Anterior cingulate cortex (tissue), 58 donors: ENCODE measurements around the gene LSMEM2.
"Not testable (repeated sequence)": the region's sequence is repeated elsewhere in the genome, so short reads cannot be mapped to it uniquely, and the experiment has no call there.

Source experiments
- DNase-seq, 58 donors: peaks; one replicate each; lab custom pipeline; 2025; lab: John Stamatoyannopoulos, UW

The LSMEM2 gene

DNA sequence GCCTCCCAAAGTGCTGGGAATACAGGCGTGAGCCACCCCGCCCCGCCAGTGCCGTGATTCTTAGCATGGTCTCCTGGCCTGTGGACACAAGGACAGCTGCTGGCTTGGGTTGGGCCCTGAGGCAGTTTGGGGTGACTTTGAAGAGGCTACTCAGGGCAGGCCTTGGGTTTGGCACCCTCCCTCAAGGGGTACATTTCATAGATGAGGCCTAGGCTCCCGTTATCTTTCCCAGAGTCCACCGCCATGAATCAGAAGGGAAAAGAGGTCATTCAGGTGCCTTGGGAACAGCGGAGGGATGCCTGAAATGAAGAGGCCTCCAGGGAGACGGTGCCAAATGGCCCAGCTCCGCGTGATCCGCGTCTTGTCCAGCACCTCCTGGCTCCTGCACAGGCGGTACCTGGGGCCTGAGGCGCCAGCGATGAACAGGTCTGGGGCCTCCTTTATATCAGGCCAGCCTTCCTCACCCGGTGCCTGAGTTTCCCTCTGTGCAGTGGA lies 33.6 kb upstream of the LSMEM2 start:
- DNase-seq: no peak

DNA sequence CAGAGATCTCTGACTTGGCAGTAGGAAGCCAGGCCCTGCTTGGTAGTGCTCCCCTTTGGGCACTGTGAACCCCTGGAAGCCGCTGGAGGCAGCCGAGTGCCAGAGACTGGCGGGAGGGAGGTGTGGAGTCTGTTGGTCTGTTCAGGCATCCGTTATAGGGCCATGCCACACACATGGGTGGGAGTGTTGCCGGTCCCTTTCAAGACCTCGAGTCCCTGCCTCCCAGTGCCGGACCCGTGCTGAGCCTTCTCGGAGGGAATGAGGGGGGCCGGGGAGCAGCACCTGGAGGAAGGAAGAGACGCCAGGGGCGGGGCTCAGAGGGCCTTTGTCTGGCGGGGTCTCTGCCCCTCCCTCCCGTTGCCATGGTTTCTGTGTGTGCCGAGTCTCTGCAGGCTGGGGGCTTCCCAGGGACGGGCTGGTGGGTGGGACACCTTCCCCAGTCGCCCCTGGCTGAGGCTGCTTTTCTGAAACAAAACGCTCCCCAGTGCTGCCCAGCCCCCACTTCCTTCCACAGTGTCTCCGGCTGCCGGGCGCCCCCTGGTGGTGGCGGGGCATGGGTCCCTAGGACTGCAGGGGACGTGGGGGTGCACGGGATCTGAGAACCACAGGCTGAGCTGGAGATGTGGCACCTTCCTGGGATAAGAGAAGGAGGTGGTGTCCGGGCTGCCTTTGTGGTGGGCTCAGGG lies 32.9 kb upstream of the LSMEM2 start:
- peak in 56 of 58 donors; percentile 23 to 94 (median 75) for DNase-seq

DNA sequence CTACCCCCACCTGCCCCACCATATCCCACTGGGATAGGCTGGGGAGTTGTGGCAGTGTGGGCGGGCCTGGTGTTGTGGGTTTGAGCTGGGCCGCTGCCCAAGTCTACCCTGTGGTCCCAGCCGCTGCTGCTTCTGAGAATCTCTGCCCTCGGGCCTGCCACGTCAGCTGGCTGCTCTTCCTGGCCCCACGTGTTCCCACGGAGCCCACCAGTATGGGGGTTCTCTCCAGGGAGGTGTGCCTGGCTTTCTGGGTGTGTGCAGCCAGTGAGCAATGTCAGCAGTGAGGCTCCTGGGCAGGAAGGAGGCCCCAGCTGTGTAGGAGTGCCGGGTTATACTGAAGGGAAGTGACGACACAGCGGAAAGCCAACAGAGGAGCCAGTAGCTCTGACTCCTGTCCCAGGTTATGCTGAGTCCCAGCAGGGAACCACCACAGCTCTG lies 32.4 kb upstream of the LSMEM2 start:
- DNase-seq: peak in 1 of 58 donors; percentile 43

DNA sequence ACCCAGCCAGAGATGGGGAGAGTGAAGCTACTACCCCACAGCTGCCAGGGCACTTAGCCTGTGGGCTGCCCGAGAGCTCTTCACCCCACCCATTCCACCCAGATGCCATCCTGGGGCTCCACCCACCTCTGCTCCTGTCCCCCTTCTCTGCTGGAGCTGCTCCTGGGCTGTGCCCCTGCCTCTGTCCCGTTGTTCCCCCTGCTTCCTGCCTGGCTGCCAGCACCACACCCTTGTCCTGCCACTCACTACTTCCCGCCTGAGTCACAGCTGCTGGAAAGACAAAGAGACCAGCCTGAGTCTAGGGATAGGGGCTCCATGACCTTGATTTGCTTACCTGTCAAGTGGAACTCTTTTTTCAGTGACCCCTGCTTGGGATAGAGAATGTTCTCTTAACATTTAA lies 30.5 kb upstream of the LSMEM2 start:
- no peak for DNase-seq

DNA sequence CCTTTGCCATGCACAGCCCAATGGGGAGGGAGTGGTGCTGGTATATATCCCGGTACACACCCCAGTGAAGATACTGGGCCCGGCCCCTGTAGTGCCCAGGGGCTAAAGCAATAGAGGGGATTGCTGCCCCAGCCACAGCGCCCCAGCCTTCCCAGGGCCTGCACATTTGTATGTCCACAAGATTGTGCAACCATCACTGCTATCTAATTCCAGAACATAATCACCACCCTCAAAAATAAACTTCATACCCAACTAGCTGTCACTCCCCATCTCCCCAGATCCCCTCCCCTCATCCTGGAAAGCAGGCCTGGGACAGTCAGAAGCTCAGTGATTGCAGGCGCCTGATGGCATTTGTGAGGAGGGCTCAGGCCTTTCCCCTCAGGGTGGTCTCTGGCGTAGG lies 29.4 kb upstream of the LSMEM2 start:
- no peak for DNase-seq

DNA sequence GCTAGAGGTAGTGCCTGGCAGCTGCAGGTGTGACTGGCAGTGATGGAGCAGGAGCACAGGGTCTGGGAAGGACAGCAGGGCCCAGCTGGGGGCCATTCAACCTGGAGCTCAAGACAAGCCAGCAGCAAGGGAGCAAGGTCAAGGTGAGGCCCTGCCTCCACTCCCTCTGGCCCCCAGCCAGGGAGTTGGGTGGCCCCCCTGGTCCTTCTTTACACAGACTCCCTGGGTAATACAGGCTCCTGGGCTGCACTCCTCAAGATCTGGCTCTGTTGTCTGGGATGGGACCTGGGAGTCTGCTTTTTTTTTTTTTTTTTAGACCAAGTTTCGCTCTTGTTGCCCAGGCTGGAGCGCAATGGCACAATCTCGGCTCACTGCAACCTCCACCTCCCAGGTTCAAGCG lies 28.4 kb upstream of the LSMEM2 start:
- DNase-seq: no peak

DNA sequence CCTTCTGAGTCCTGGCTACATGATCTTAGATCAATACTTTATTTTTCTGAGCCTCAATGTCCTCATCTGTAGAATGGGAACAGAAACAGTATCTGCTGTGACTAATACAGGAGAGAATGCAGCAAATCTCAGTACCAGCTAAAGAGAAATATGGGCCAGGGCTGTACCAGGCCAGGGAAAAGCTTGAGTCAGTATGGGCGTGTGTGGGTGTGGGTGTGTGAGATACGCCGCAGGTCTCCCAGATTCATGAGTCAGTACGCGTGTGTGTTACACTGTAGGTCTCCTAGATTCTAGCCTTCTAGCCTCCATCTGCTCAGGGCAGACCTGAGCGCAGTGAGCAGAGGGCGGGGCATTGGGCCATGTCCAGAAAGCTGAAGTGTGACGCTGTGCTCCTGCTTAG lies 27.7 kb upstream of the LSMEM2 start:
- peak in 4 of 58 donors; percentile 12 to 26 (median 22) for DNase-seq

DNA sequence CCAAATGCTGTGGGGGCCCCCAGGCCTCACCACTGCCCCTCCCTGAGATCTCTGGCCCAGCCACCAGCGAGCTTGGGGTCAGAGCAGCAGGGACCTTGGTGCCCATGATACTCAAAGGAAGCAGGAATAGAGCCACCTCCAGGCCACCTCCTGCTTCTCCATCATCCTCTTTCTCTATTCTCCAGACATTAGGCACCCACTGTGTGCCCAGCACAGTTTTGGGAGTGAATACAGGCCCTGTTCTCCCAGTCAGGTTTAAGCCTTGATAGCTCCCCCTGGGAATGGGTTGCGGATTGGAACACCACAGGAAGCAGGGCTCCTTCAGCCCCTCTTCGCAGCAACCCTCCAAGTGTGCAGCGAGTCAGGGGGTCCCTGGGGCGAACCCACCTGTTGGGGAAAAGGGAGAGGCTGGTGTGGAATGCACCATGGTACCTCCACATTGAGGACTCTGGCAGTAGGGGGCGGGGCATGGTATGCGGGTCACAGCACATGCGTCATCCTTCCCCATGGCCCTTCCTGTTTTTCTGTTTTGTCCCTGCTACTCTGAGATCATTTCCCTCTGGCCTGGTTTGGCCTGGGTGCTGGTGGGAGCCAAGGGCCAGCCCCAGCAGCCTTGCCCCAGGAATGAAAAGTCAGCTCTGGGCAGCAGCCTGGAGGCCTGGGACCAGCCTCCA lies 24.2 kb upstream of the LSMEM2 start:
- peak in 4 of 58 donors; percentile 15 to 53 (median 30) for DNase-seq

DNA sequence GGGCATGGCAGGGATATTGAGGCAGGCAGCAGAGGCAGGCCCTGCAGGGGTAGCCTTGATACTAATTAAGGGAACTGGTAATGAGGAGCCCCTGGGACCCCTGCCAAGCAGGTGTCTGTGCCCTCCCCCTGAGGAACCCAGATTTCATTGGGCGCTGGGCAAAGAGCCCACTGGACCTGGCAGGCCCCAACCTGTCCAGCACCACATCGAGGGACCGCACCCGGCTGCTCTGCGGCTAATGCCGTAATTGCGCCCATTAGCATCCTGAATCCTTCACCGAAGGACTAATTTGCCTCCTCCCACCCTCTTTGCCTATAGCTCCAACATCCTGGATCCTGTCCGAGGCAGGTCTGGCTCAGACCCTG lies 23.7 kb upstream of the LSMEM2 start:
- no peak for DNase-seq

DNA sequence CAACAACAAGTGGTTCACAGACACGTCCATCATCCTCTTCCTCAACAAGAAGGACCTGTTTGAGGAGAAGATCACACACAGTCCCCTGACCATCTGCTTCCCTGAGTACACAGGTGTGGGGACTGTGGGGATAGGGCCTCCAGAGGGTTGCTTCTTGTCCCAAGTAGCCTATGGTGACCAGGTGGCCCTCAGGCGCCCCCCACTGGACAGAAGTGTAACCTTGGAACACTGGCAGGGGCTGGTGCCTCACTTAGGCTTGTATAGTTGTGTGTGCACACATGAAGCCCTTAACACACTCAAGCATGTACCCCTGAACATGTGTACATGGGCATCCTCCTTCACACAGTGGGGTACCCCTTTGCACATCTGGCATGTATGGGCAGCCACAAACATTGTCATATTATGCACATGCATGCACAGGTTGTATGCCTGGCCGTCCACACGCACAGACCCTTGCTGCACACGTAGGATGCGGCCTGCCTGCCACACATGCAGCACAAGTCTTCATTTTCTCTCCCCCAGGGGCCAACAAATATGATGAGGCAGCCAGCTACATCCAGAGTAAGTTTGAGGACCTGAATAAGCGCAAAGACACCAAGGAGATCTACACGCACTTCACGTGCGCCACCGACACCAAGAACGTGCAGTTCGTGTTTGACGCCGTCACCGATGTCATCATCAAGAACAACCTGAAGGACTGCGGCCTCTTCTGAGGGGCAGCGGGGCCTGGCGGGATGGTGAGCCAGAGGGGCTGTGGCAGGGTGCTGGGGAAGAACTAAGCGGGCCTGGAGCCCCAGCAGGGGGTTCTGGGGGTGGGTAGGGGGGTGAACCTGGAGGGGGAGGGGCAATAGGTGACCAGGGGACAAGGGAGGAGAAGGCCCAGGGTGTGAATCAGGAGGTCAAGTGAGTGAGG lies 21.7 kb upstream of the LSMEM2 start:
- peak in 6 of 58 donors; percentile 11 to 38 (median 28) for DNase-seq

DNA sequence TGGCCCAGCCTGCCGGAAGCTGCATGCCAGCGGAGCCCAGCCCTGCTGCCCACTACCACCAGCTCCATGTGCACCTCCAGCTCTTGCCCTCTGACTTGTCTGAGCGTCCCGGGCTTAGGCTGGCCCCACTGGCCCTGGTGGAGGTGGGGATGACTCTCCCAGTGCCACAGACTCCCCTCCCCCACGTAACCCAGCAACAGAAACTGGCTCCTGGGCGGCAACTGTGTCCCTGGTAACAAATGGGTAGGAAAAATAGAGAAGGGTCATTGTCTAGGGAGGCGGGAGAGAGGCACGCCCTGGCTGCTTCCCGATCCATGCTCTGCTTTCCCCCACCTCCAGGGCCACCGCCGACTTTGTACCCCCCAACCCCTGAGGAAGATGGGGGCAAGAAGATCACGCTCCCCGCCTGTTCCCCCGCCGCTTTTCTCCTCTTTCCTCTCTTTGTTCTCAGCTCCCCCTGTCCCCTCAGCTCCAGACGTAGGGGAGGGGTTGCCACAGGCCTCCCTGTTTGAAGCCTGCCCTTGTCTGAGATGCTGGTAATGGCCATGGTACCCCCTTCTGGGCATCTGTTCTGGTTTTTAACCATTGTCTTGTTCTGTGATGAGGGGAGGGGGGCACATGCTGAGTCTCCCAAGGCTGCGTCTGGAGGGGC lies 20.7 kb upstream of the LSMEM2 start:
- DNase-seq: peak in 6 of 58 donors; percentile 22 to 41 (median 38)

DNA sequence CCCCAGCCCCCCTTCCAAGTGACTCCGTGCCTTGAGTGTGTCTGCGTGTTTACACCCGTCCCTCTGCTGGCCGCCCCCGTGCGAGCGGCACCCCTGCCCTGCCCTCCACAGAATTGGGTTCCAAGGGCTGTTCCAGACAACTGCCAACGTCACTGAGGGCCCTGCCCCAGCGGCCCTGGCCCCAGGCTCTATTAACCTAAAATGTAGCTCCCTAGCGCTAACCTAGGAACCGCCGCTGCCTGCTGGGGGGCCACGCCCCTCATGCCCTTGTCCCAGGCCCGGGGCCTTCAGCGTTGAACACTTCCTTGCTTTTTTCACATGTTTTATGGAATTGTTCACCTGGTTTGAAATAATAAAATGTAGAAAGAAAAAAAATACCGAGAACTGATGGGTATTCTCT lies 19.9 kb upstream of the LSMEM2 start:
- DNase-seq: peak in 1 of 58 donors; percentile 34

DNA sequence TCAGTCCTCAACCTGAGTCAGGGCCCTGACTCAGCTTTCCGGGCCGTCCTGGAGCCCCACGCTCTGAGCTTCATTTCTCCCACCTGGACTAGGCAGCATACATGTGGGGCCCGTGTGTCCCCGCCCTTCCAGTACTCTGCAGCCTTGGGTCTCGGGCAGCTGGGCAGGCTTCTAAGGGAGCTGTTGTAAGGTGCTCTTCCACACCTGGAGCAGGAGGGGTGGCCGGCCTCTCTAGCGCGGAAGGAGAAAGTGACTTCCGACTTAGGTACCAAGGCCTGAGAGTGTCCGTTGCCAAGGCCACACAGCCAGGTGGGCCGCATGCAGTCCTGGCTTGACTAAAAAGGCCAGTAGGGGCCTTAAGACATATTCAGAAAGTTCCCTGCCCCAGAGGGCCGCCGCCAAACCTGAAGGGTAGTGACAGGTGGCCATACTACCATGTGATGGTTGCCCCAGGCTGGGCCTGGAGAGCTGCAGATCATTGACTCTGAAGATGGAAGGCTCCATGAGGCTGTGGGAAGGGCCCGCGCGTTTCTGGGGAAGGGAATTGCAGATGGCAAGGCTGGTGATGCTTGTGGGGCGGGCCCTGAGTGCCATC lies 19.4 kb upstream of the LSMEM2 start:
- DNase-seq: no peak

DNA sequence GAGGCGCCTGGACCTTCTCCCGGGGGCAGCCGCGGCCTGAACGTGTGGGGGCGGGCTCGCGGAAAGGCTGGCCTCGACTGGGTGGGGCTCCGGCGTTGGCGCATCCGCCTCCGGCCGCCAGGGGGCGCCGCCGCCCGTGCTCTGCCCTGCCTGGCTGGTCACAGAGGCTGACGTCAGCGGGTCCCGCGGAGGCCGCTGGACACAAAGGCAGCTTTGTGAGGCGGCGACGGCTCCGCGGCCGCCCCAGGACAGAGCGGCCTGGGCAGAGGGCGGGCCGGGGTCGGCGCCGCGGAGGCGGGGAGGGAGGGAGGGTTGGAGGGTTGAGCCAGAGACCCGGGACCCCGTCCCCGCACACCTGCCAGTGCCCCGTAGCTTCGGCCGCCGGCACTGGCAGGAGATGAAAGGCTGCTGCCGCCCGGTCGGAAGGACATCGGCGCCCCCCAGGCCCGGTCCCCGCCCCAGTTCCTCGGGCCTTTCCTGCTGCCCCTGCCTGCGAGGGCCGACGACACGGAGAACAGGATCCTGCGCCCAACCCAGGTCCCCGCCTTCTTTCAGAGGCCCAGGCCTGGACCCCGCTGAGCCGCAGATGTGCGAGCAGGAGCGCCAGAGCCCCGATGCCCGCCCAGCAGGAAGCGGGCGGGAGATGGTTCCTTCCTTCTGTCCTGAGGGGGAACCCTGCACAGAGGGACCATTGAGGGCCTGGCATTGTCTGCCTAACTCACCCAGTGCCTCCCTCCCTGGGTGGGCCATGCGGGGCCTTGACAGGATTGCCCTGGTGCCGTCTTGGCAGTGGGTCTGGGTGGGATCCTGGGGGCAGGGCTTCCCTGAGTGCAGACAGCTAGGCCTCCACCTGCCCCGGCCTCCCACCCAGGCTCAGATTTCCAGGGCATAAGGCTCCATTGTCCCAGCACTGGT lies 18.6 kb upstream of the LSMEM2 start:
- DNase-seq: peak; percentile 62 to 97 (median 92)

DNA sequence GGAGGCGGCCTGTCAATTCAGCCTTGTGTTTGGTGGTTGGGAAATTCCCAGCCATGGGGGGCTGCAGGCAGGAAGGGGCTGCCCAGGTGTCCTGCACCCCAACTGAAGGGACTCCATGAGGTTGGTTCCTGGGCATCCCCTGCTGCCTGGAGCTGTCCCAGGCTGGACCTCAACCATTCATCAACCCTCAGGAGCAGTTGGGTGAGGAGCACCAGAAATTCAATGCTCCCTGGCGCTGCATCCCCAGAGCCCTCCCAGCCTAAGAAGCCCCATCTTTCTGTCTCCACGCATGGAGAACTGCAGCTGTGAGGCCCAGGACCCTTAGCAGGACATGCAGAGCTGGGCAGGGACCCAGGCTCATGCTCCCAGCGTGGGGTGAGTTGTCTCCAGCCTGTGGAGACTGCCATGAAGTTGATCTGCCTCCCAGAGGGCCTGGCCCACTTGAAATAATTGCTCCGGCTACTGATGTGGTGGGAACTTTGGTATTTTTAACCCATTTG lies 17.9 kb upstream of the LSMEM2 start:
- peak in 8 of 58 donors; percentile 36 to 78 (median 60) for DNase-seq

DNA sequence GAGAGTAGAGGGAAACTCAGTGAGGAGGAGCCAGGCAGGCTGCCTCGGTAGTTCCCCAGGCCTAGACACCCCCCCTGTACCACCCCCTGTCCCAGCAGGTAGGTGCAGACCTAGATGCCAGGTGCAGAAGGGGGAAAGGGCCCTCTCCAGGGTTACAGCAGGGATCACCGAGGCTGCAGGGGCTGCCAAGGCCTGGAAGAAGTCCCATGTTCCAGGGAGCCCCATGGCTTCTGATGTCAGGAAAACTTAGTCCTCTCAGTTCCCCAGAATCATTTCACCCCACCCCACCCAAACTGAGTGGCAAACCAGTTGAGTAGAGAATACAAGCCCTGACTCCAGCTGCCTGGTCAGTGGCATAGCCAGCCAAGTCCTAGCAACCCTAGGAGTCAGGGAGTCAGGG lies 17.4 kb upstream of the LSMEM2 start:
- peak in 2 of 58 donors; percentile 32 to 57 for DNase-seq

DNA sequence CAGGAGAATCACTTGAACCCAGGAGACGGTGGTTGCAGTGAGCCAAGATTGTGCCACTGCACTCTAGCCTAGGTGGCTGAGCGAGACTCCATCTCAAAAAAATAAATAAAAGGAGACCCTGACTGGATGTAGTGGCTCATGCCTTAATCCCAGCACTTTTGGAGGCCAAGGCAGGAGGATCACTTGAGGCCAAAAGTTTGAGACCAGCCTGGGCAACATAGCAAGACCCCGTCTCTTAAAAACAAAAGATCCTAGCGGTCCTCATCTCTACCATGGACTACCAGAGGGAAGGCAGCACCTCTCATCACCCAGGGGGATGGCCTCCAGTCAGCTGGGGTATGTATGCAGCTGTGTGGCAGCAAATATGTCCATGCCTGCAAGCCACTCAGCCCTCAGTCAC lies 16.7 kb upstream of the LSMEM2 start:
- DNase-seq: not testable (repeated sequence)

DNA sequence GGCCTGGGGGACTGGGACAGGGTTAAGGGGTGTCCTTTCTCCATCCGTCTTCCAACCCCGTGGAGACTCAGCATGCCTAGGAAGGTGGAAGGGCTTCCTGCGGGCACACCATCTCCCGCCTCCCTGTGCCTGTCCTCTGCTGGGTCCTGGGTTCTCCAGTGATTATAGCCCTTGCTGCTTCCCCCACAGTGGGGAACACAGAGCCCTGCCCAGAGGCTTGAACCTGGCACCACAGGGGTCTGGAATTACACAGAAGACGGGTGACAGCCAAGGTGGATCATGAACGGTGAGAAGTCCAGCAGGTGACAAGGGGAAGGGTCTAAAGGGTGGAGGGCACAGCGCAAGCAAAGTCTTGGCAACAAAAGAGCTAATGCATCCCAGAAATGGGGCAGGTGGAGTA lies 16.1 kb upstream of the LSMEM2 start:
- no peak for DNase-seq
